Endothelial cell of umbilical vein (primary cell): Measurements from ENCODE around the gene SRPK1. TPM values are rescaled to one million over a fixed set of nuclear protein-coding genes. Genes with fewer than 3 reads are reported as not detected.

Experiments
- BruUV-seq: library from RNA; stranded (reverse); fragments of 400-500 nt; replicated peaks from 2 replicates; lab custom pipeline; 2021; lab: Mats Ljungman, UMichigan
- CTCF ChIA-PET: fragments of 300-600, 350-600 bp; sonication (Branson Sonifier 250); formaldehyde crosslinking; loops from one replicate; lab custom pipeline; 2021; ENCODE audit warnings: antibody characterized with exemption, inconsistent platforms; lab: Charles Lee
- POLR2A ChIA-PET: fragments of 300-600, 350-600 bp; sonication (Branson Sonifier 250); formaldehyde crosslinking; loops from one replicate; lab custom pipeline; 2021; ENCODE audit warnings: antibody characterized with exemption, inconsistent platforms; lab: Charles Lee
- DNase-seq: peaks from one replicate; pipeline ENCODE4 v3.0.0-alpha.2; 2011; ENCODE audit warnings: low read depth, low spot score
- FAIRE-seq: peaks from 2 replicates; lab custom pipeline; 2011; peaks lifted over from hg19 to GRCh38; lab: Jason Lieb, UNC
- H2AFZ ChIP-seq: 2 replicates; pipeline ENCODE4 v1.6.0; 2012; ENCODE audit warnings: low read depth, low read length, control low read depth, inconsistent platforms
- H3K27ac ChIP-seq: 2 replicates; pipeline ENCODE4 v1.5.1; 2011; ENCODE audit warnings: low read depth, mild to moderate bottlenecking, control low read depth, low read length, moderate library complexity; ENCODE audit not compliant: insufficient read depth
- H3K27me3 ChIP-seq, 2 experiments: 2 replicates each; pipeline versions ENCODE4 v1.6.0 to v1.6.1; 2011; ENCODE audit warnings: low read length in 2 of 2, mixed read lengths in 1 of 2; ENCODE audit not compliant: control insufficient read depth in 2 of 2, insufficient read depth in 2 of 2
- H3K36me3 ChIP-seq, 2 experiments: 2 replicates in 1 of 2; 3 replicates in 1 of 2; pipeline ENCODE4 v1.5.1; 2011; ENCODE audit warnings: low read length in 2 of 2, mild to moderate bottlenecking in 1 of 2, moderate library complexity in 1 of 2; ENCODE audit not compliant: control insufficient read depth in 2 of 2, insufficient read depth in 2 of 2; ENCODE audit errors: extremely low read depth in 1 of 2
- H3K4me1 ChIP-seq: 3 replicates; pipeline ENCODE4 v1.5.1; 2011; ENCODE audit warnings: mild to moderate bottlenecking, low read length; ENCODE audit not compliant: control insufficient read depth, insufficient read depth; ENCODE audit errors: extremely low read depth
- H3K4me2 ChIP-seq: 2 replicates; pipeline ENCODE4 v1.6.1; 2011; ENCODE audit warnings: low read length, control low read depth, mixed read lengths; ENCODE audit not compliant: insufficient read depth
- H3K4me3 ChIP-seq, 3 experiments: fragments of 200-600 bp in 1 of 3; sonication (generic), shearing (Covaris generic) in 1 of 3; replicated peaks in 1 of 3; 2 replicates each; pipeline ENCODE4 v1.5.1; 2011 to 2016; ENCODE audit warnings: control low read depth in 3 of 3, low read length in 3 of 3, mild to moderate bottlenecking in 2 of 3, inconsistent platforms in 1 of 3, low read depth in 1 of 3, moderate library complexity in 1 of 3; ENCODE audit not compliant: insufficient read depth in 1 of 3
- H3K79me2 ChIP-seq: 2 replicates; pipeline ENCODE4 v1.6.0; 2012; ENCODE audit warnings: low read length, inconsistent platforms; ENCODE audit not compliant: control insufficient read depth, insufficient read depth
- H3K9ac ChIP-seq: replicated peaks from 2 replicates; pipeline ENCODE3; 2011; ENCODE audit warnings: low read length, control low read depth; ENCODE audit not compliant: insufficient read depth; ENCODE audit errors: extremely low read depth
- H3K9me1 ChIP-seq: replicated peaks from 3 replicates; pipeline ENCODE4 v1.6.0; 2011; ENCODE audit warnings: mild to moderate bottlenecking, low read length; ENCODE audit not compliant: control insufficient read depth, insufficient read depth; ENCODE audit errors: extremely low read depth
- H3K9me3 ChIP-seq: replicated peaks from 2 replicates; pipeline ENCODE4 v1.5.1; 2012; ENCODE audit warnings: low read length, inconsistent platforms; ENCODE audit not compliant: control insufficient read depth, insufficient read depth
- H4K20me1 ChIP-seq: replicated peaks from 2 replicates; pipeline ENCODE3; 2011; ENCODE audit warnings: mild to moderate bottlenecking, low read length; ENCODE audit not compliant: control insufficient read depth, insufficient read depth; ENCODE audit errors: extremely low read depth
- EZH2 ChIP-seq: IDR thresholded peaks from 2 replicates; pipeline ENCODE4 v1.6.1; 2012; ENCODE audit warnings: borderline replicate concordance, low read depth, mild to moderate bottlenecking, moderate library complexity, low read length, inconsistent platforms; ENCODE audit not compliant: severe bottlenecking
- FOS ChIP-seq: IDR thresholded peaks from 2 replicates; pipeline ENCODE4 v1.6.1; 2011; ENCODE audit warnings: mild to moderate bottlenecking, low read length, moderate library complexity, borderline replicate concordance; ENCODE audit not compliant: insufficient read depth
- GATA2 ChIP-seq: IDR thresholded peaks from 2 replicates; pipeline ENCODE4 v1.7.0; 2011; ENCODE audit warnings: low read depth, mild to moderate bottlenecking, moderate library complexity, mixed read lengths, low read length; ENCODE audit not compliant: insufficient read length, insufficient read depth
- JUN ChIP-seq: IDR thresholded peaks from 2 replicates; pipeline ENCODE4 v1.6.1; 2011; ENCODE audit warnings: borderline replicate concordance, low read depth; ENCODE audit not compliant: insufficient read length, insufficient read depth
- MYC ChIP-seq: IDR thresholded peaks from one replicate; pipeline ENCODE4 v1.6.1; 2011; ENCODE audit warnings: mild to moderate bottlenecking, low read depth, low read length
- POLR2A ChIP-seq: IDR thresholded peaks from 2 replicates; pipeline ENCODE4 v1.6.1; 2012; ENCODE audit warnings: low read depth, mild to moderate bottlenecking, control low read depth, low read length
- POLR2AphosphoS5 ChIP-seq: IDR thresholded peaks from 2 replicates; pipeline ENCODE4 v1.6.1; 2012; ENCODE audit warnings: low read depth, mild to moderate bottlenecking, control low read depth, low read length, moderate library complexity; ENCODE audit not compliant: insufficient read depth
- dilution Hi-C: fragments of 300-500 bp; cut with MboI; formaldehyde crosslinking; loops from one replicate; pipeline ENCODE4 v1.15.0; 2019; ENCODE audit warnings: low sequenced_read_pairs; ENCODE audit not compliant: extremely low pct_ligation_motif_present
- intact Hi-C: fragments of 100-400 bp; cut with micrococcal nuclease; formaldehyde crosslinking; loops from one replicate; pipeline ENCODE4 v1.10.0; 2022
- polyA plus RNA-seq, 4 experiments: library from polyadenylated mRNA; depleted of rRNA in 3 of 4; stranded (reverse) in 3 of 4; unstranded in 1 of 4; fragments of >200 nt; gene quantifications; 2 replicates each; pipeline versions ENCODE4 v1.2.1 to v1.2.3, GENCODE V29; 2011 to 2012; ENCODE audit warnings: missing spikeins in 1 of 4
- total RNA-seq: library from RNA; stranded (reverse); gene quantifications from 2 replicates; pipeline ENCODE4 v1.2.3, GENCODE V29; 2021
- TF ChIP-seq, protein P1 (sequence below): IDR thresholded peaks from 2 replicates; pipeline ENCODE4 v1.6.1; 2011; ENCODE audit not compliant: insufficient read depth, insufficient read length
- TF ChIP-seq, protein P2 (sequence below), 2 donors: IDR thresholded peaks; 1 replicate in 1 of 2; 2 replicates in 1 of 2; pipeline ENCODE4 v1.5.1; 2011; ENCODE audit warnings: low read length in 2 of 2, mild to moderate bottlenecking in 2 of 2, moderate library complexity in 2 of 2, control low read depth in 1 of 2, inconsistent platforms in 1 of 2, low read depth in 1 of 2; ENCODE audit not compliant: insufficient read depth in 1 of 2; ENCODE audit errors: extremely low read depth in 1 of 2

SRPK1 gene
- total and polyA plus RNA-seq, 2 donors (not counting 3 experiments of a cell fraction or from before 2014, with no cell fraction given), result 18.9 to 72.7 TPM

DNA sequence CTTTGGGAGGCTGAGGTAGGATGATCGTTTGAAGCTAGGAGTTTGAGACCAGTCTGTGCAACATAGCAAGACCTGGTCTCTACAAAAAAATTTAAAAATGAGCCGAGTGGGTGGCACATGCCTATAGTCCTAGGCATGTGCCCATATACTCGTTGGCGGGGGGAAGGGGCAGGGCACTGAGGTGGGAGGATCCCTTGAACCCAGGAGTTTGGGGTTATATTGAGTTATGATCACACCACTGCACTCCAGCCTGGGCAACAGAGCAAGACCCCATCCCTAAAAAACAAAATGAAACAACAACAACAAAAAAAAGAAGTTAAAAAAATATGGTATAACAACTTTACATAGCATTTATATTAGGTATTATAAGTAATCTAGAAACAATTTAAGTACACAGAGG is 67.9 kb downstream of the SRPK1 start:
- no peaks in the 10 kb centered on the region for H3K9me3 ChIP-seq
- CTCF ChIA-PET, result no interaction called here
- no peak for DNase-seq
- no peaks in the 10 kb centered on the region for H3K9me1 ChIP-seq
- POLR2A ChIA-PET, result no interaction called here
- H3K4me2 ChIP-seq, result no peak overlapping the region
- FAIRE-seq, result no peak
- no peak overlapping the region for H2AFZ ChIP-seq
- no peaks in the 10 kb centered on the region for H4K20me1 ChIP-seq
- H3K36me3 ChIP-seq, result peaks cover 5 to 12% of the 10 kb centered on the region in 2 experiments
- H3K79me2 ChIP-seq, result no peaks in the 10 kb centered on the region
- H3K27ac ChIP-seq, result no peak overlapping the region
- H3K9ac ChIP-seq, result no peak overlapping the region
- H3K27me3 ChIP-seq, result no peaks in the 10 kb centered on the region
- dilution Hi-C loops (no loop called here), intact Hi-C loops (no loop called here)
- H3K4me3 ChIP-seq, result no peak overlapping the region
- TF ChIP-seq JUN (no peak), POLR2A (no peak), POLR2AphosphoS5 (no peak), GATA2 (no peak), MYC (no peak), EZH2 (no peak), FOS (no peak)
- TF ChIP-seq, protein P1, sequence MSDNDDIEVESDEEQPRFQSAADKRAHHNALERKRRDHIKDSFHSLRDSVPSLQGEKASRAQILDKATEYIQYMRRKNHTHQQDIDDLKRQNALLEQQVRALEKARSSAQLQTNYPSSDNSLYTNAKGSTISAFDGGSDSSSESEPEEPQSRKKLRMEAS, result no peak
- TF ChIP-seq, protein P2, sequence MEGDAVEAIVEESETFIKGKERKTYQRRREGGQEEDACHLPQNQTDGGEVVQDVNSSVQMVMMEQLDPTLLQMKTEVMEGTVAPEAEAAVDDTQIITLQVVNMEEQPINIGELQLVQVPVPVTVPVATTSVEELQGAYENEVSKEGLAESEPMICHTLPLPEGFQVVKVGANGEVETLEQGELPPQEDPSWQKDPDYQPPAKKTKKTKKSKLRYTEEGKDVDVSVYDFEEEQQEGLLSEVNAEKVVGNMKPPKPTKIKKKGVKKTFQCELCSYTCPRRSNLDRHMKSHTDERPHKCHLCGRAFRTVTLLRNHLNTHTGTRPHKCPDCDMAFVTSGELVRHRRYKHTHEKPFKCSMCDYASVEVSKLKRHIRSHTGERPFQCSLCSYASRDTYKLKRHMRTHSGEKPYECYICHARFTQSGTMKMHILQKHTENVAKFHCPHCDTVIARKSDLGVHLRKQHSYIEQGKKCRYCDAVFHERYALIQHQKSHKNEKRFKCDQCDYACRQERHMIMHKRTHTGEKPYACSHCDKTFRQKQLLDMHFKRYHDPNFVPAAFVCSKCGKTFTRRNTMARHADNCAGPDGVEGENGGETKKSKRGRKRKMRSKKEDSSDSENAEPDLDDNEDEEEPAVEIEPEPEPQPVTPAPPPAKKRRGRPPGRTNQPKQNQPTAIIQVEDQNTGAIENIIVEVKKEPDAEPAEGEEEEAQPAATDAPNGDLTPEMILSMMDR (IDR thresholded peaks at IDR 0.05; ENCODE audit: extremely low read depth in 1 of 2, insufficient read depth in 1 of 2, low read depth in 1 of 2, low read length in 2 of 2), result no peak
- peaks cover 6% of the 10 kb centered on the region for H3K4me1 ChIP-seq
- BruUV-seq, result no TSS peak
